D721Med (cell line): ENCODE results near the gene VILL.

Experiments used
- DNase-seq: peaks from one replicate; pipeline ENCODE4 v3.0.0; 2011; ENCODE audit warnings: low spot score; ENCODE audit not compliant: insufficient read length
- FAIRE-seq: peaks from 2 replicates; lab custom pipeline; 2011; peaks lifted over from hg19 to GRCh38; lab: Jason Lieb, UNC
- CTCF ChIP-seq: IDR thresholded peaks from 2 replicates; pipeline ENCODE4 v1.5.1; 2012; ENCODE audit warnings: mild to moderate bottlenecking, control low read depth; ENCODE audit not compliant: insufficient read depth; ENCODE audit errors: missing control alignments

VILL gene

GRCh38 chr3:37963016-37963415 is 27.6 kb upstream of the VILL start:
- FAIRE-seq (no peak), DNase-seq (no peak)
- no peak for TF ChIP-seq CTCF

- FAIRE-seq (no peak), DNase-seq (no peak)
- no peak for TF ChIP-seq CTCF
Measured at GRCh38 chr3:37963635-37964034, 27.0 kb upstream of the VILL start.

DNA sequence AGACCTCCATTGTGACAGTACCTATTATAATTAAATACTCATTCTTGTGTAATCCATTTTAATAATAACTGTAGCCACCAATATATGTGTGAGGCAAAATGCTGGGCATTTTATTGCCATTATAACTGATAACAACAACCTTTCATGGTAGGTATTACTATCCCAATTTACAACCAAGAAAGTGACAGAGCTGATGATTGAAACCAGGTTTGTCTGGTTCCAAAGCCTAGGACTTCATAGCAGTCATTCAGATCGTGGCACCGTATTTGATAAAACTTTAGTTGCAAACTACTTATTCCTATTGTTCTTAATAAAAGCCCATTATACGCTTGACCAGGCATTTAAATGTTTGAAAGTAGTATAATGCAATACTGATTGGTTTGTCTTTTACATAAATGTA is 26.4 kb upstream of the VILL start:
- no peak for FAIRE-seq
- no peak for TF ChIP-seq CTCF
- DNase-seq, result no peak

DNA sequence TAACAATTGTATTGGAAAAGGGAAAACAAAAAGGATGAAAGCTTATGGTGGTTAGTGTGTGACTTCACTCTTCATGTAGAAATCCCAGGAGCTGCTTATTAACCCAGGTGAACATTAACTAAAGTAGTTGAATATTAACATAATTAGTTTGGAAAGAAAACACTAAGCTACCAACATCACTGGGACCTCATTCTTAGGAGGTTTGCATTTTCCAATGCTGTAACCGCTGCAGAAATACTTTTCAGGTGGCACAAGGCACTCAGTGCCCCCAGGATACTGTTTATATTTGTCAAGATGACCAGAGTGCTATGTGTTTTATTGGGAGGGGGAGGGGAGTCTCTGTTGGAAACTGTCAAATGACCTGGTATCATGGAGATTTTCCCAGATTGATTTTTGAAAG is 25.9 kb upstream of the VILL start:
- FAIRE-seq (no peak), DNase-seq (no peak)
- no peak for TF ChIP-seq CTCF

DNA sequence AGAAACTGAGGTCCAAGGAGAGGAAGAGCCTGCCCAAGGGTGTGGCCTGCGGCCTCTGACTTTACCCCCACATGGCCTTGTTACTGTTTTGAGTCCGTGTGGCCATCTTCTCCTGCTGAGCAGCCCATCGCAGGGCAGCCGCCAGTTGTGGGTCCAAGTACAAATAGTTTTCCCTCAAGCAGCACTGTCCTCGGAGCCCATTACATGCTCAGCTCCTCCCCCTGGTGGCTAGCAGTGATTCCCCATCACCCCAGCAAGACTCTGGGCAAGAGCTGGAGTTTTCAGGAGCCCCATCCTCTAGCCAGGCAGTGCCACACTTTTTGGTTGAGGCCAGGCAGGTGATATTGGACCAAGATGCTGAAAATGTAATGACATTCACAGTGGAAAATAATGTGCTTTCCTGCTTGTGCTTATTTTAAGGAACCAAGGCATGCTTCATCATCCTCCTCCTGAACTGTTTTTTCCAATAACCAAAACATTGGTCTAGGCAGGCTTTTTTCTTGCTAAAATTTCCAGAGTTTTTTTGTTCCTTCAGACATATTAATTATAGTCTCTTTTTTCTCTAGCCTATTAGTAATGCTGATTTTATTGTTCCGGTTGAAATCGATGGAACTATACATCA is 23.2 kb upstream of the VILL start:
- DNase-seq (peak; percentile 51), FAIRE-seq (no peak)
- peak; percentile 90 for TF ChIP-seq CTCF

GRCh38 chr3:37968199-37968598 is 22.4 kb upstream of the VILL start:
- no peak for DNase-seq
- FAIRE-seq, result no peak
- no peak for TF ChIP-seq CTCF

DNA sequence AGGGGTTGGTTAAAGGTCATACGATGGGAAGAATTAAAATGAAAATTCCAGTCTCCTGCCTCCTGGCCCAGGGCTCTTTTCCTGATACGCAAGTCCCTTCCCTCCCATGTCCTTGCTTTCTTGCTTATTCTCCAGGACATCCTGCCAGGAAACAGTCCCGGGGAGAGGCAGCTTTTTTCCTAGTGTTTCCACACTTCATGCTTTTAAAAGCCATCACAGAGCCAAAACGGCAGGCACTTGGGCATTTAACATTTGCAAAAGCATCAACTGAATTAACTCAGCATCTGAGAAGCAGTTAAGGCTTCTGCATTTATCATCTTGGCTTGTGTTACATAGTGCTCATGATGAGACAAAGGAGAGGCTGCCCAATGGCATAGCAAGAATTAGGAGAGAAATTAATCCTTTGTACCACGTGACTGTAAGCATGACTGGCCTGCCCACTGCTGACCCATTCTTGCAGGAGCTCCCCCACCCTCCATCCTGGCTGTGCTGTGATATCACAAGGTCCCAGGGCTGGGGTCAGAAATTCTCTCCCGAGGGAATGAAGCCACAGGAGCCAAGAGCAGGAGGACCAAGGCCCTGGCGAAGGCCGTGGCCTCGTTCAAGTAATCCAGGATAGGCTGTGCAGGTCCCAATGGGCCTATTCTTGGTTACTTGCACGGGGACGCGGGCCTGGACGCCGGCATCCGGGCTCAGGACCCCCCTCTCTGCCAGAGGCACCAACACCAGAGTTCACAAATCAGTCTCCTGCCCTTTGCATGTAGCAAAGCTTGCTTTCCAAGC is 21.6 kb upstream of the VILL start:
- TF ChIP-seq CTCF, result no peak
- no peak for DNase-seq
- FAIRE-seq, result no peak
